Vagina (tissue), 2 donors: ENCODE results near the gene KBTBD2.

Source experiments
- POLR2A ChIP-seq, 2 donors: fragments of 450-650 bp; IDR thresholded peaks; one replicate each; pipeline ENCODE4 v1.6.1; 2017; ENCODE audit warnings: antibody characterized with exemption in 2 of 2, mild to moderate bottlenecking in 2 of 2, moderate library complexity in 2 of 2
- POLR2AphosphoS5 ChIP-seq, 2 donors: sonication (generic); formaldehyde crosslinking; IDR thresholded peaks; one replicate each; pipeline ENCODE4 v1.9.0; 2017; ENCODE audit warnings: antibody characterized with exemption in 2 of 2, mild to moderate bottlenecking in 2 of 2, low read depth in 1 of 2; ENCODE audit not compliant: insufficient read depth in 1 of 2
- TF ChIP-seq, protein P1 (sequence below), 3 experiments: fragments of 450-650 bp in 2 of 3; fragments of 200-600 bp in 1 of 3; sonication (generic) in 1 of 3; IDR thresholded peaks; one replicate each; pipeline ENCODE4 v1.5.1; 2017 to 2019; ENCODE audit warnings: antibody characterized with exemption in 3 of 3, mild to moderate bottlenecking in 2 of 3, moderate library complexity in 2 of 3

DNA sequence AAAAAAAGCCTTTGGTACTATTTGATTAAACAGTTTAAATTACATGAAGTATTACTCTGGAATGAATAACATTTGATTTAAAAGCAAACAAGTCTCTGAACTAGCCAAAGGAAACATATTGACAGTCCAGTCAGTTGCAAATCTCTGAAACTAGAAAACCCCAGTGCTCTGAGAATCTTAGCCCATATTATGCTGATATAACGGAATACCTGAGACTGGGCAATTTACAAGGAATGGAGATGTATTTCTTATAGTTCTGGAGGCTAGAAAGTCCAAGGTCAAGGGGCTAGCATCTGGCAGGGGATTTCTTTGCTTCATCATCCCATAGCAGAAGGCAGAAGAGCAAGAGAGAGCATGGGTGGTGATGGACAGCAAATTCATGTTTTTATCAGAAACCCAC is 44.0 kb upstream of the KBTBD2 start:
- TF ChIP-seq, protein P1, sequence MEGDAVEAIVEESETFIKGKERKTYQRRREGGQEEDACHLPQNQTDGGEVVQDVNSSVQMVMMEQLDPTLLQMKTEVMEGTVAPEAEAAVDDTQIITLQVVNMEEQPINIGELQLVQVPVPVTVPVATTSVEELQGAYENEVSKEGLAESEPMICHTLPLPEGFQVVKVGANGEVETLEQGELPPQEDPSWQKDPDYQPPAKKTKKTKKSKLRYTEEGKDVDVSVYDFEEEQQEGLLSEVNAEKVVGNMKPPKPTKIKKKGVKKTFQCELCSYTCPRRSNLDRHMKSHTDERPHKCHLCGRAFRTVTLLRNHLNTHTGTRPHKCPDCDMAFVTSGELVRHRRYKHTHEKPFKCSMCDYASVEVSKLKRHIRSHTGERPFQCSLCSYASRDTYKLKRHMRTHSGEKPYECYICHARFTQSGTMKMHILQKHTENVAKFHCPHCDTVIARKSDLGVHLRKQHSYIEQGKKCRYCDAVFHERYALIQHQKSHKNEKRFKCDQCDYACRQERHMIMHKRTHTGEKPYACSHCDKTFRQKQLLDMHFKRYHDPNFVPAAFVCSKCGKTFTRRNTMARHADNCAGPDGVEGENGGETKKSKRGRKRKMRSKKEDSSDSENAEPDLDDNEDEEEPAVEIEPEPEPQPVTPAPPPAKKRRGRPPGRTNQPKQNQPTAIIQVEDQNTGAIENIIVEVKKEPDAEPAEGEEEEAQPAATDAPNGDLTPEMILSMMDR (IDR thresholded peaks at IDR 0.05) = no peak
- TF ChIP-seq POLR2A (IDR thresholded peaks at IDR 0.05) (no peak), POLR2AphosphoS5 (IDR thresholded peaks at IDR 0.05; ENCODE audit: insufficient read depth in 1 of 2, low read depth in 1 of 2) (no peak)
